Measurements from ENCODE around the gene TNS3. TPM values are rescaled to one million over a fixed set of nuclear protein-coding genes. Genes with fewer than 3 reads are reported as not detected.

TNS3 gene
- total and polyA plus RNA-seq, 2 of the 13 experiments (the other 11 are each of a cell fraction or from before 2014, with no cell fraction given), result 52.9 to 55.7 TPM

DNA sequence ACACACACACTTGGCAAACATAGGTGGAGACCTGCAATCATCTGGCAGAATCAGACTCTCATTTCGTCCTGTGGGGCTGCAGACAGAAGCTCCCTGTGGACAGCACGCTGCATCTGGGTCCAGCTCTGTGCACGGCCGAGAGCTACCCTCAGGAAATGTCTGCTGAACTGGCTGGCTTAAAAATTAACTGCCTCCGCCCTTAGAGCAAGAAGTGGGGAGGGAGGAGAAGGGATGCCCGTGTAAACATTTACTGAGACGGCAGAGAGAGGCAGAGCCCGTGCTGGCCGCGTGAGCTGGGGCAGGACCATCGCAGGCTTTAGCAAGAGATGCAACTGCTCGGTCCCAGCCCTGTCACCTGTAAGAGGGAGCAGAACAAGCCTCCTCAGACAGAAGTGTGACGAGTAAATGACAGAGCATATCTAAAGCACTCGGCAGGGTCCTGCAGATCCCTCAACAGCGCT, 81.8 kb downstream of the TNS3 start (continued):
- TF ChIP-seq, protein P1, sequence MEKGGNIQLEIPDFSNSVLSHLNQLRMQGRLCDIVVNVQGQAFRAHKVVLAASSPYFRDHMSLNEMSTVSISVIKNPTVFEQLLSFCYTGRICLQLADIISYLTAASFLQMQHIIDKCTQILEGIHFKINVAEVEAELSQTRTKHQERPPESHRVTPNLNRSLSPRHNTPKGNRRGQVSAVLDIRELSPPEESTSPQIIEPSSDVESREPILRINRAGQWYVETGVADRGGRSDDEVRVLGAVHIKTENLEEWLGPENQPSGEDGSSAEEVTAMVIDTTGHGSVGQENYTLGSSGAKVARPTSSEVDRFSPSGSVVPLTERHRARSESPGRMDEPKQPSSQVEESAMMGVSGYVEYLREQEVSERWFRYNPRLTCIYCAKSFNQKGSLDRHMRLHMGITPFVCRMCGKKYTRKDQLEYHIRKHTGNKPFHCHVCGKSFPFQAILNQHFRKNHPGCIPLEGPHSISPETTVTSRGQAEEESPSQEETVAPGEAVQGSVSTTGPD (CRISPR knock-in tag; IDR thresholded peaks at IDR 0.05), result no peak
- TF ChIP-seq KMT2B (CRISPR knock-in tag; IDR thresholded peaks at IDR 0.05) (no peak), RBM22 (optimal IDR thresholded peaks at IDR 0.05; ENCODE audit: low read length) (no peak), ZNF720 (CRISPR knock-in tag; IDR thresholded peaks at IDR 0.05) (no peak), ZNF569 (CRISPR knock-in tag; IDR thresholded peaks at IDR 0.05; ENCODE audit: borderline replicate concordance) (no peak), ZNF629 (CRISPR knock-in tag; conservative IDR thresholded peaks at IDR 0.05) (no peak), PITX1 (CRISPR knock-in tag; IDR thresholded peaks at IDR 0.05) (peak; percentile 88), HMG20B (CRISPR knock-in tag; conservative IDR thresholded peaks at IDR 0.05) (no peak), MAFK (conservative IDR thresholded peaks at IDR 0.05 in 1 of 2, IDR thresholded peaks at IDR 0.05 in 1 of 2; ENCODE audit: low read length in 2 of 2) (no peak), ZNF614 (CRISPR knock-in tag; IDR thresholded peaks at IDR 0.05; ENCODE audit: borderline replicate concordance) (peak; percentile 28; the same call in 1 of the 2 replicates), ZBTB42 (CRISPR knock-in tag; IDR thresholded peaks at IDR 0.05) (no peak), MZF1 (CRISPR knock-in tag; IDR thresholded peaks at IDR 0.05; ENCODE audit: borderline replicate concordance) (no peak), PCBP1 (IDR thresholded peaks at IDR 0.05; ENCODE audit: borderline replicate concordance, low read depth, low read length) (no peak), ZNF251 (CRISPR knock-in tag; IDR thresholded peaks at IDR 0.05) (no peak), KAT8 (CRISPR knock-in tag; IDR thresholded peaks at IDR 0.05) (peak; percentile 68; the same call in 1 of the 2 replicates), REPIN1 (CRISPR knock-in tag; IDR thresholded peaks at IDR 0.05; ENCODE audit: borderline replicate concordance, low read depth) (peak; percentile 37; the same call in 1 of the 2 replicates), GABPB1 (CRISPR knock-in tag; IDR thresholded peaks at IDR 0.05) (0 out of 2 replicates have a peak, but pooled peaks have one; percentile 25), SMARCC2 (IDR thresholded peaks at IDR 0.05) (no peak), CHCHD3 (CRISPR knock-in tag; IDR thresholded peaks at IDR 0.05) (no peak), HNRNPL (IDR thresholded peaks at IDR 0.05; ENCODE audit: low read depth, low read length) (no peak), SMYD3 (CRISPR knock-in tag; IDR thresholded peaks at IDR 0.05) (no peak), ZNF34 (CRISPR knock-in tag; IDR thresholded peaks at IDR 0.05; ENCODE audit: borderline replicate concordance) (no peak)
- TF ChIP-seq, protein P2, sequence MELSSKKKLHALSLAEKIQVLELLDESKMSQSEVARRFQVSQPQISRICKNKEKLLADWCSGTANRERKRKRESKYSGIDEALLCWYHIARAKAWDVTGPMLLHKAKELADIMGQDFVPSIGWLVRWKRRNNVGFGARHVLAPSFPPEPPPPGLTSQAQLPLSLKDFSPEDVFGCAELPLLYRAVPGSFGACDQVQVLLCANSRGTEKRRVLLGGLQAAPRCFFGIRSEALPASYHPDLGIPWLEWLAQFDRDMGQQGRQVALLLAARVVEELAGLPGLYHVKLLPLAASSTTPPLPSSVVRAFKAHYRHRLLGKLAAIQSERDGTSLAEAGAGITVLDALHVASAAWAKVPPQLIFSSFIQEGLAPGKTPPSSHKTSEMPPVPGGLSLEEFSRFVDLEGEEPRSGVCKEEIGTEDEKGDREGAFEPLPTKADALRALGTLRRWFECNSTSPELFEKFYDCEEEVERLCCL (CRISPR knock-in tag; IDR thresholded peaks at IDR 0.05; ENCODE audit: borderline replicate concordance), result no peak
- TF ChIP-seq, protein P3, sequence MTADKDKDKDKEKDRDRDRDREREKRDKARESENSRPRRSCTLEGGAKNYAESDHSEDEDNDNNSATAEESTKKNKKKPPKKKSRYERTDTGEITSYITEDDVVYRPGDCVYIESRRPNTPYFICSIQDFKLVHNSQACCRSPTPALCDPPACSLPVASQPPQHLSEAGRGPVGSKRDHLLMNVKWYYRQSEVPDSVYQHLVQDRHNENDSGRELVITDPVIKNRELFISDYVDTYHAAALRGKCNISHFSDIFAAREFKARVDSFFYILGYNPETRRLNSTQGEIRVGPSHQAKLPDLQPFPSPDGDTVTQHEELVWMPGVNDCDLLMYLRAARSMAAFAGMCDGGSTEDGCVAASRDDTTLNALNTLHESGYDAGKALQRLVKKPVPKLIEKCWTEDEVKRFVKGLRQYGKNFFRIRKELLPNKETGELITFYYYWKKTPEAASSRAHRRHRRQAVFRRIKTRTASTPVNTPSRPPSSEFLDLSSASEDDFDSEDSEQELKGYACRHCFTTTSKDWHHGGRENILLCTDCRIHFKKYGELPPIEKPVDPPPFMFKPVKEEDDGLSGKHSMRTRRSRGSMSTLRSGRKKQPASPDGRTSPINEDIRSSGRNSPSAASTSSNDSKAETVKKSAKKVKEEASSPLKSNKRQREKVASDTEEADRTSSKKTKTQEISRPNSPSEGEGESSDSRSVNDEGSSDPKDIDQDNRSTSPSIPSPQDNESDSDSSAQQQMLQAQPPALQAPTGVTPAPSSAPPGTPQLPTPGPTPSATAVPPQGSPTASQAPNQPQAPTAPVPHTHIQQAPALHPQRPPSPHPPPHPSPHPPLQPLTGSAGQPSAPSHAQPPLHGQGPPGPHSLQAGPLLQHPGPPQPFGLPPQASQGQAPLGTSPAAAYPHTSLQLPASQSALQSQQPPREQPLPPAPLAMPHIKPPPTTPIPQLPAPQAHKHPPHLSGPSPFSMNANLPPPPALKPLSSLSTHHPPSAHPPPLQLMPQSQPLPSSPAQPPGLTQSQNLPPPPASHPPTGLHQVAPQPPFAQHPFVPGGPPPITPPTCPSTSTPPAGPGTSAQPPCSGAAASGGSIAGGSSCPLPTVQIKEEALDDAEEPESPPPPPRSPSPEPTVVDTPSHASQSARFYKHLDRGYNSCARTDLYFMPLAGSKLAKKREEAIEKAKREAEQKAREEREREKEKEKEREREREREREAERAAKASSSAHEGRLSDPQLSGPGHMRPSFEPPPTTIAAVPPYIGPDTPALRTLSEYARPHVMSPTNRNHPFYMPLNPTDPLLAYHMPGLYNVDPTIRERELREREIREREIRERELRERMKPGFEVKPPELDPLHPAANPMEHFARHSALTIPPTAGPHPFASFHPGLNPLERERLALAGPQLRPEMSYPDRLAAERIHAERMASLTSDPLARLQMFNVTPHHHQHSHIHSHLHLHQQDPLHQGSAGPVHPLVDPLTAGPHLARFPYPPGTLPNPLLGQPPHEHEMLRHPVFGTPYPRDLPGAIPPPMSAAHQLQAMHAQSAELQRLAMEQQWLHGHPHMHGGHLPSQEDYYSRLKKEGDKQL (CRISPR knock-in tag; IDR thresholded peaks at IDR 0.05; ENCODE audit: low read depth), result peak; percentile 52; the same call in 1 of the 2 replicates

Measured in HepG2 (cell line).